ENCODE measurements around the gene MCUR1. TPM values are rescaled to one million over a fixed set of nuclear protein-coding genes. Genes with fewer than 3 reads are reported as not detected.

MCUR1 gene
- total and polyA plus RNA-seq, 9 of the 15 experiments (the other 6 are each of a cell fraction or from before 2014, with no cell fraction given): 5.1 to 60.2 (median 41.4) TPM

- TF ChIP-seq MGA (IDR thresholded peaks at IDR 0.05) (no peak), ZNF165 (CRISPR knock-in tag; IDR thresholded peaks at IDR 0.05; ENCODE audit: borderline replicate concordance) (no peak)
Observed at GRCh38 chr6:13811627-13812358, 2.6 kb downstream of the MCUR1 start (continued).

All from K562 (cell line).